AG09309 (cell line): Measurements from ENCODE around the gene HIVEP3.
A peak's percentile ranks its signal among the peaks of the same experiment; 100 is the strongest.

Experiments
- DNase-seq: peaks from one replicate; pipeline ENCODE4 v3.0.0-alpha.2; 2010; ENCODE audit warnings: low read depth
- H3K4me3 ChIP-seq: 2 replicates; pipeline ENCODE4 v1.5.1; 2011; ENCODE audit warnings: mild to moderate bottlenecking, low read depth, low read length, moderate library complexity; ENCODE audit not compliant: control insufficient read depth
- CTCF ChIP-seq: IDR thresholded peaks from 2 replicates; pipeline ENCODE4 v1.5.1; 2011; ENCODE audit warnings: mild to moderate bottlenecking, low read depth, low read length, inconsistent platforms; ENCODE audit not compliant: insufficient read depth, control insufficient read depth; ENCODE audit errors: missing control alignments

Gene HIVEP3

GRCh38 chr1:41515131-41515678 is 403.5 kb downstream of the HIVEP3 start:
- no peak for TF ChIP-seq CTCF
- no peak overlapping the region for H3K4me3 ChIP-seq
- DNase-seq: no peak

GRCh38 chr1:41514381-41514780 is 404.3 kb downstream of the HIVEP3 start:
- H3K4me3 ChIP-seq: no peak overlapping the region
- no peak for TF ChIP-seq CTCF
- DNase-seq: no peak

- peak; percentile 41 for TF ChIP-seq CTCF
- DNase-seq: no peak
- no peak overlapping the region for H3K4me3 ChIP-seq
Measured at GRCh38 chr1:41513383-41513735, 405.4 kb downstream of the HIVEP3 start.

GRCh38 chr1:41512701-41513382 is 405.9 kb downstream of the HIVEP3 start:
- no peak for TF ChIP-seq CTCF
- no peak for DNase-seq
- H3K4me3 ChIP-seq: no peak overlapping the region

GRCh38 chr1:41511239-41511540 is 407.5 kb downstream of the HIVEP3 start:
- TF ChIP-seq CTCF: no peak
- H3K4me3 ChIP-seq: no peak overlapping the region
- DNase-seq: no peak

GRCh38 chr1:41510531-41511238 is 408.0 kb downstream of the HIVEP3 start:
- no peak for DNase-seq
- no peak overlapping the region for H3K4me3 ChIP-seq
- TF ChIP-seq CTCF: no peak
